Keratinocyte (primary cell): Measurements from ENCODE around the gene CALML3.

Source experiments
- EZH2 ChIP-seq: IDR thresholded peaks from one replicate; pipeline ENCODE4 v1.6.1; 2012; ENCODE audit warnings: inconsistent platforms, mild to moderate bottlenecking, low read length, moderate library complexity
- TF ChIP-seq, protein P1 (sequence below), 3 experiments: IDR thresholded peaks in 1 of 3; conservative IDR thresholded peaks in 1 of 3; optimal IDR thresholded peaks in 1 of 3; 2 replicates in 2 of 3; 3 replicates in 1 of 3; pipeline versions ENCODE3 to v1.5.1; 2011; ENCODE audit warnings: low read length in 3 of 3, mild to moderate bottlenecking in 3 of 3, moderate library complexity in 2 of 3, control low read depth in 1 of 3, inconsistent platforms in 1 of 3; ENCODE audit not compliant: insufficient read depth in 2 of 3; ENCODE audit errors: extremely low read depth in 1 of 3

DNA sequence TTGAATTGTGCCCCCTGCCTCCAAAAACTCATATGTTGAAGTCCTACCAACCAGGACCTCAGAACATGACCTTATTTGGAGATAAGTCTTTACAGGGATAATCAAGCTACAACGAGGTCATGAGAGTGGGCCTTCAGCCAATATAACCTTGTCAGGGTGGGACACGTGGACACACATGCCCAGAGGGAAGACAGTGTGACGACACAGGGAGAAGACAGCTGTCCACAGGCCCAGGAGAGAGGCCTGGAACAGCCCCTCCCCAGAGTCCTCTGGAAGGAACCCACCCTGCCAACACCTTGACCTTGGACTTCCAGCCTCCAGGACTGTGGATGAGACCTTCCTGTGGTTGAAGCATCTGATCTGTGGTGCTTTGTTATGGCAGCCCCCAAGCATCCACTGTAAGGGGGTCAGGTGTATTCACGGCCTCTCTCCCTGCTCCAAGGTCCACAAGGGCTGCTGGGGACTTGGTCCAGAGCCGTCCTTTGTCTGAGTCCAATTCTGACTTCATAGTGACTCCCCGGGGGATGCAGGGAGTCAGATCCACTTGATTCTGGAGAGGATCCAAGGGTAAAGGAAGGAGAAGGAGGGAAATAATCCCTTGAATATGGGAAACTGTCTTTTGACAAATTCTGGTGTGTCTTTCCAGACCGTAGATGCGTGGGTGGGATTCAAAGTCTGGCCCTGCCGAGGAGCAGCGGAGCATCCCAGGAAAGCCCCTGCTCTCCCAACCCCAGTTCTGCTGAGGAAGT, 7.0 kb downstream of the CALML3 start:
- TF ChIP-seq, protein P1, sequence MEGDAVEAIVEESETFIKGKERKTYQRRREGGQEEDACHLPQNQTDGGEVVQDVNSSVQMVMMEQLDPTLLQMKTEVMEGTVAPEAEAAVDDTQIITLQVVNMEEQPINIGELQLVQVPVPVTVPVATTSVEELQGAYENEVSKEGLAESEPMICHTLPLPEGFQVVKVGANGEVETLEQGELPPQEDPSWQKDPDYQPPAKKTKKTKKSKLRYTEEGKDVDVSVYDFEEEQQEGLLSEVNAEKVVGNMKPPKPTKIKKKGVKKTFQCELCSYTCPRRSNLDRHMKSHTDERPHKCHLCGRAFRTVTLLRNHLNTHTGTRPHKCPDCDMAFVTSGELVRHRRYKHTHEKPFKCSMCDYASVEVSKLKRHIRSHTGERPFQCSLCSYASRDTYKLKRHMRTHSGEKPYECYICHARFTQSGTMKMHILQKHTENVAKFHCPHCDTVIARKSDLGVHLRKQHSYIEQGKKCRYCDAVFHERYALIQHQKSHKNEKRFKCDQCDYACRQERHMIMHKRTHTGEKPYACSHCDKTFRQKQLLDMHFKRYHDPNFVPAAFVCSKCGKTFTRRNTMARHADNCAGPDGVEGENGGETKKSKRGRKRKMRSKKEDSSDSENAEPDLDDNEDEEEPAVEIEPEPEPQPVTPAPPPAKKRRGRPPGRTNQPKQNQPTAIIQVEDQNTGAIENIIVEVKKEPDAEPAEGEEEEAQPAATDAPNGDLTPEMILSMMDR (optimal IDR thresholded peaks at IDR 0.05 in 1 of 3, IDR thresholded peaks at IDR 0.05 in 1 of 3, conservative IDR thresholded peaks at IDR 0.05 in 1 of 3; ENCODE audit: extremely low read depth in 1 of 3, insufficient read depth in 2 of 3, low read length in 3 of 3): no peak
- TF ChIP-seq EZH2: no peak
